HepG2 (cell line): ENCODE results near the gene TMEM135. TPM values are rescaled to one million over a fixed set of nuclear protein-coding genes. Genes with fewer than 3 reads are reported as not detected.

ENCODE experiments used
- ATAC-seq: fragments of 200-7000 bp; cut with Tn5 transposase; 3 replicates; pipeline ENCODE4 v1.9.1; 2020; ENCODE audit warnings: mild to moderate bottlenecking, moderate library complexity
- BruUV-seq: library from RNA; stranded (reverse); fragments of 400-500 nt; replicated peaks from 2 replicates; lab custom pipeline; 2021; lab: Mats Ljungman, UMichigan
- CTCF ChIA-PET: fragments of 300-600 bp; formaldehyde crosslinking; extraction: SDS; loops from one replicate; lab custom pipeline; 2021; ENCODE audit warnings: low total read pairs, inconsistent platforms, low intra/inter-chr PET ratio; lab: Yijun Ruan, JAX
- POLR2A ChIA-PET: fragments of 350-600 bp; sonication (Branson Sonifier 250); formaldehyde crosslinking; loops from one replicate; lab custom pipeline; 2020; ENCODE audit warnings: antibody characterized with exemption, inconsistent platforms; lab: Yijun Ruan, JAX
- DNase-seq: peaks from one replicate; pipeline ENCODE4 v3.0.0-alpha.2; 2015; ENCODE audit warnings: low spot score
- FAIRE-seq: peaks from 3 replicates; lab custom pipeline; 2011; peaks lifted over from hg19 to GRCh38; lab: Jason Lieb, UNC
- H2AFZ ChIP-seq: one replicate; pipeline ENCODE4 v1.6.1; 2011; ENCODE audit warnings: low read length, inconsistent platforms
- H3K27ac ChIP-seq: fragments of 300-600 bp; 3 replicates; pipeline ENCODE4 v1.8.0; 2011; ENCODE audit warnings: mixed run types, mild to moderate bottlenecking, mixed read lengths, low read length, inconsistent platforms; ENCODE audit not compliant: insufficient read depth; ENCODE audit errors: extremely low read length
- H3K27me3 ChIP-seq, 2 experiments: fragments of 200-600 bp in 1 of 2; 2 replicates in 1 of 2; 3 replicates in 1 of 2; pipeline versions ENCODE4 v1.6.0 to v1.8.0; 2011; ENCODE audit warnings: low read length in 2 of 2, mild to moderate bottlenecking in 2 of 2, moderate library complexity in 2 of 2, inconsistent platforms in 1 of 2; ENCODE audit not compliant: insufficient read depth in 2 of 2, control insufficient read depth in 1 of 2
- H3K36me3 ChIP-seq, 2 experiments: fragments of 200-600 bp in 1 of 2; replicated peaks in 1 of 2; 2 replicates in 1 of 2; 3 replicates in 1 of 2; pipeline versions ENCODE4 v1.5.1 to v1.8.0; 2011; ENCODE audit warnings: low read length in 2 of 2, inconsistent platforms in 1 of 2; ENCODE audit not compliant: insufficient read depth in 2 of 2, control insufficient read depth in 1 of 2
- H3K4me1 ChIP-seq: 2 replicates; pipeline ENCODE4 v1.5.1; 2012; ENCODE audit warnings: low read length, inconsistent platforms; ENCODE audit not compliant: insufficient read depth
- H3K4me2 ChIP-seq: 2 replicates; pipeline ENCODE4 v1.6.0; 2011; ENCODE audit warnings: low read depth, low read length, inconsistent platforms
- H3K4me3 ChIP-seq, 3 experiments: fragments of 200-600 bp in 1 of 3; sonication (generic), shearing (Covaris generic) in 1 of 3; replicated peaks in 1 of 3; 2 replicates each; pipeline ENCODE4 v1.5.1; 2011 to 2016; ENCODE audit warnings: low read length in 3 of 3, inconsistent platforms in 2 of 3, low read depth in 2 of 3, mild to moderate bottlenecking in 2 of 3, control low read depth in 1 of 3, mixed read lengths in 1 of 3; ENCODE audit not compliant: insufficient read depth in 1 of 3
- H3K79me2 ChIP-seq: one replicate; pipeline ENCODE4 v1.6.1; 2011; ENCODE audit warnings: low read length, inconsistent platforms; ENCODE audit not compliant: insufficient read depth
- H3K9ac ChIP-seq: 2 replicates; pipeline ENCODE4 v1.6.0; 2011; ENCODE audit warnings: mild to moderate bottlenecking, low read depth, low read length, inconsistent platforms; ENCODE audit not compliant: insufficient read depth
- H3K9me3 ChIP-seq: 2 replicates; pipeline ENCODE4 v1.5.1; 2012; ENCODE audit warnings: mild to moderate bottlenecking, low read length
- H4K20me1 ChIP-seq: 2 replicates; pipeline ENCODE4 v1.6.0; 2011; ENCODE audit warnings: inconsistent platforms, mild to moderate bottlenecking, low read length, moderate library complexity; ENCODE audit not compliant: insufficient read depth
- MIER2 ChIP-seq: IDR thresholded peaks from 2 replicates; pipeline ENCODE4 v1.6.1; 2016; ENCODE audit warnings: missing biosample characterization, missing genetic modification reagents
- RERE ChIP-seq: IDR thresholded peaks from 2 replicates; pipeline ENCODE4 v1.6.1; 2016; ENCODE audit warnings: low read depth, missing genetic modification reagents, missing compliant biosample characterization
- RXRA ChIP-seq: sonication (generic); formaldehyde crosslinking; IDR thresholded peaks from 2 replicates; pipeline ENCODE4 v1.5.1; 2020; ENCODE audit warnings: missing genetic modification reagents
- ZC3H13 ChIP-seq: sonication (generic); formaldehyde crosslinking; IDR thresholded peaks from 2 replicates; pipeline ENCODE4 v1.8.1; 2023; ENCODE audit warnings: mild to moderate bottlenecking, missing genetic modification reagents, moderate library complexity
- WGBS: methylation state at CpG from one replicate; pipeline ENCODE4 v1.1.6; 2017; ENCODE audit warnings: low lambda C conversion rate; 5-methylcytosine and 5-hydroxymethylcytosine counted together
- in situ Hi-C: cut with HindIII; loops from 2 replicates; pipeline ENCODE4 v1.10.0; 2017; ENCODE audit warnings: low pct_unique_long_range_greater_than_20kb; ENCODE audit not compliant: extremely low pct_ligation_motif_present
- intact Hi-C: fragments of 100-400 bp; cut with micrococcal nuclease; formaldehyde crosslinking; loops from one replicate; pipeline ENCODE4 v1.10.0; 2022; ENCODE audit not compliant: unreplicated experiment
- polyA plus RNA-seq, 8 experiments: library from polyadenylated mRNA; depleted of rRNA in 3 of 8; stranded (reverse) in 7 of 8; unstranded in 1 of 8; fragments of >200 nt; fragmentation: Illumina TruSeq in 4 of 8; extraction: Trizol in 4 of 8; gene quantifications; 2 replicates each; pipeline versions ENCODE4 v1.2.1 to v1.2.3, GENCODE V29; 2011 to 2016; ENCODE audit warnings: low read depth in 4 of 8, missing spikeins in 1 of 8, mixed read lengths in 1 of 8; ENCODE audit not compliant: insufficient read depth in 1 of 8
- total RNA-seq, 5 experiments: library from RNA; depleted of rRNA; stranded (reverse); fragments of >200 nt; fragmentation: Illumina TruSeq; extraction: Trizol; gene quantifications; 2 replicates each; pipeline ENCODE4 v1.2.3, GENCODE V29; 2016; ENCODE audit warnings: low read depth in 1 of 5

TMEM135 gene
- total and polyA plus RNA-seq, 2 of the 13 experiments (the other 11 are each of a cell fraction or from before 2014, with no cell fraction given): 36.6 to 88.9 TPM

- TF ChIP-seq RERE (CRISPR knock-in tag): no peak
These were observed 269.4 kb downstream of the TMEM135 start (continued) for GRCh38 chr11:87307101-87307500.

GRCh38 chr11:87315229-87315628, 277.5 kb downstream of the TMEM135 start:
- Histone ChIP-seq H3K9me3 (no peaks in the 10 kb centered on the region), H3K4me1 (no peaks in the 10 kb centered on the region), H3K9ac (no peak overlapping the region), H3K36me3 (peaks cover 1 to 27% of the 10 kb centered on the region in 2 experiments; a peak in 4 of 5 replicates), H3K4me3 (no peak overlapping the region), H2AFZ (no peak overlapping the region), H3K27ac (no peak overlapping the region), H4K20me1 (no peaks in the 10 kb centered on the region), H3K27me3 (no peaks in the 10 kb centered on the region), H3K79me2 (no peaks in the 10 kb centered on the region), H3K4me2 (no peak overlapping the region)
- TF ChIP-seq RXRA (CRISPR knock-in tag) (no peak), MIER2 (CRISPR knock-in tag) (no peak), ZC3H13 (CRISPR knock-in tag) (no peak)
- FAIRE-seq: no peak
- no peak for DNase-seq
- in situ Hi-C loops (no loop called here), intact Hi-C loops (no loop called here)
- ChIA-PET POLR2A (no interaction called here), CTCF (no interaction called here)
- BruUV-seq: no TSS peak
- ATAC-seq: no peak
- WGBS: 93% methylated on average over 2 of the region's 2 CpGs
